WTC11 (cell line): ENCODE data around the gene FHIT.

Experiments
- CDX4 ChIP-seq: fragments of 250-450 bp; sonication (Bioruptor Pico); IDR thresholded peaks from 2 replicates; pipeline ENCODE4 v1.9.0; 2021; ENCODE audit warnings: moderate library complexity, mild to moderate bottlenecking, inconsistent platforms, borderline replicate concordance
- CREM ChIP-seq: sonication (generic); formaldehyde crosslinking; IDR thresholded peaks from 2 replicates; pipeline ENCODE4 v1.8.1; 2022; ENCODE audit warnings: mild to moderate bottlenecking, missing genetic modification reagents, moderate library complexity
- CTCF ChIP-seq: fragments of 200-600 bp; IDR thresholded peaks from 2 replicates; pipeline ENCODE4 v1.8.0; 2022; ENCODE audit warnings: antibody characterized with exemption
- E2F4 ChIP-seq: sonication (generic); formaldehyde crosslinking; IDR thresholded peaks from 2 replicates; pipeline ENCODE4 v1.8.1; 2022; ENCODE audit warnings: low read depth, mild to moderate bottlenecking, moderate library complexity, missing genetic modification reagents, borderline replicate concordance
- MAX ChIP-seq: sonication (generic); formaldehyde crosslinking; IDR thresholded peaks from 2 replicates; pipeline ENCODE4 v1.8.0; 2022; ENCODE audit warnings: mild to moderate bottlenecking, missing genetic modification reagents
- NFE2L1 ChIP-seq: sonication (generic); formaldehyde crosslinking; IDR thresholded peaks from 2 replicates; pipeline ENCODE4 v1.8.1; 2023; ENCODE audit warnings: missing genetic modification reagents
- NR1H2 ChIP-seq: sonication (generic); formaldehyde crosslinking; IDR thresholded peaks from 2 replicates; pipeline ENCODE4 v1.9.0; 2021; ENCODE audit warnings: mild to moderate bottlenecking, moderate library complexity, missing genetic modification reagents
- SOX15 ChIP-seq: fragments of 250-450 bp; sonication (Bioruptor Pico); IDR thresholded peaks from 2 replicates; pipeline ENCODE4 v1.9.0; 2021; ENCODE audit warnings: mild to moderate bottlenecking
- TCF7 ChIP-seq: sonication (generic); formaldehyde crosslinking; IDR thresholded peaks from 2 replicates; pipeline ENCODE4 v1.8.0; 2022; ENCODE audit warnings: mild to moderate bottlenecking, low read depth, missing genetic modification reagents, moderate library complexity
- USF1 ChIP-seq: sonication (generic); formaldehyde crosslinking; IDR thresholded peaks from 2 replicates; pipeline ENCODE4 v1.8.0; 2022; ENCODE audit warnings: mild to moderate bottlenecking, missing genetic modification reagents
- ZNF317 ChIP-seq: sonication (generic); formaldehyde crosslinking; IDR thresholded peaks from 2 replicates; pipeline ENCODE4 v1.8.1; 2023; ENCODE audit warnings: low read depth, mild to moderate bottlenecking, moderate library complexity, missing genetic modification reagents, borderline replicate concordance

GRCh38 chr3:61008153-61008997 lies 242.9 kb downstream of the FHIT start:
- TF ChIP-seq CTCF (no peak), E2F4 (CRISPR knock-in tag) (no peak), MAX (CRISPR knock-in tag) (no peak), TCF7 (CRISPR knock-in tag) (no peak), SOX15 (no peak), CREM (no peak), USF1 (no peak), ZNF317 (CRISPR knock-in tag) (no peak), NR1H2 (CRISPR knock-in tag) (no peak), NFE2L1 (CRISPR knock-in tag) (no peak), CDX4 (CRISPR knock-in tag) (no peak)
